ENCODE results near the gene NLRP1. TPM values are rescaled to one million over a fixed set of nuclear protein-coding genes. Genes with fewer than 3 reads are reported as not detected.
A peak's percentile ranks its signal among the peaks of the same experiment; 100 is the strongest.

Gene NLRP1
- total RNA-seq, 4 donors from 2014 or later: 13.8 to 78.3 (median 47.0) TPM

- Histone ChIP-seq H3K4me1 (peaks cover 0 to 7% of the 10 kb centered on the region in 2 donors), H3K36me3 (no peaks in the 10 kb centered on the region), H3K9me3 (no peaks in the 10 kb centered on the region), H3K27me3 (no peaks in the 10 kb centered on the region), H3K27ac (peak overlapping the region; percentile 76 to 93), H3K4me3 (no peak overlapping the region)
- DNase-seq: no peak
- TF ChIP-seq, protein P1, sequence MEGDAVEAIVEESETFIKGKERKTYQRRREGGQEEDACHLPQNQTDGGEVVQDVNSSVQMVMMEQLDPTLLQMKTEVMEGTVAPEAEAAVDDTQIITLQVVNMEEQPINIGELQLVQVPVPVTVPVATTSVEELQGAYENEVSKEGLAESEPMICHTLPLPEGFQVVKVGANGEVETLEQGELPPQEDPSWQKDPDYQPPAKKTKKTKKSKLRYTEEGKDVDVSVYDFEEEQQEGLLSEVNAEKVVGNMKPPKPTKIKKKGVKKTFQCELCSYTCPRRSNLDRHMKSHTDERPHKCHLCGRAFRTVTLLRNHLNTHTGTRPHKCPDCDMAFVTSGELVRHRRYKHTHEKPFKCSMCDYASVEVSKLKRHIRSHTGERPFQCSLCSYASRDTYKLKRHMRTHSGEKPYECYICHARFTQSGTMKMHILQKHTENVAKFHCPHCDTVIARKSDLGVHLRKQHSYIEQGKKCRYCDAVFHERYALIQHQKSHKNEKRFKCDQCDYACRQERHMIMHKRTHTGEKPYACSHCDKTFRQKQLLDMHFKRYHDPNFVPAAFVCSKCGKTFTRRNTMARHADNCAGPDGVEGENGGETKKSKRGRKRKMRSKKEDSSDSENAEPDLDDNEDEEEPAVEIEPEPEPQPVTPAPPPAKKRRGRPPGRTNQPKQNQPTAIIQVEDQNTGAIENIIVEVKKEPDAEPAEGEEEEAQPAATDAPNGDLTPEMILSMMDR (IDR thresholded peaks at IDR 0.05): no peak
- no peak for TF ChIP-seq POLR2A (IDR thresholded peaks at IDR 0.05)
- intact Hi-C loops (cut with DNase I; ENCODE audit: low total_unique reads): no loop called here
Measured at GRCh38 chr17:5501685-5502084, 82.6 kb downstream of the NLRP1 start.

GRCh38 chr17:5500589-5501391, 83.5 kb downstream of the NLRP1 start:
- Histone ChIP-seq H3K36me3 (no peaks in the 10 kb centered on the region), H3K4me1 (peaks cover 0 to 7% of the 10 kb centered on the region in 2 donors), H3K27ac (peak overlapping the region; percentile 76 to 93), H3K4me3 (peak overlapping the region; percentile 54 to 63), H3K9me3 (no peaks in the 10 kb centered on the region), H3K27me3 (no peaks in the 10 kb centered on the region)
- intact Hi-C loops (cut with DNase I; ENCODE audit: low total_unique reads): no loop called here
- TF ChIP-seq, protein P1 (IDR thresholded peaks at IDR 0.05): no peak
- TF ChIP-seq POLR2A (IDR thresholded peaks at IDR 0.05): peak in 1 of 2 donors; percentile 65
- DNase-seq: peak; percentile 88 to 91

- peaks cover 0 to 7% of the 10 kb centered on the region in 2 donors for H3K4me1 ChIP-seq
- peak overlapping the region; percentile 76 to 93 for H3K27ac ChIP-seq
- no peak for DNase-seq
- intact Hi-C loops (cut with DNase I; ENCODE audit: low total_unique reads): no loop called here
- no peaks in the 10 kb centered on the region for H3K27me3 ChIP-seq
- peak overlapping the region; percentile 54 to 63 for H3K4me3 ChIP-seq
- no peaks in the 10 kb centered on the region for H3K9me3 ChIP-seq
- H3K36me3 ChIP-seq: no peaks in the 10 kb centered on the region
- TF ChIP-seq, protein P1 (IDR thresholded peaks at IDR 0.05): no peak
- TF ChIP-seq POLR2A (IDR thresholded peaks at IDR 0.05): no peak
Measured at GRCh38 chr17:5500247-5500588, 84.1 kb downstream of the NLRP1 start.

- intact Hi-C loops (cut with DNase I; ENCODE audit: low total_unique reads): no loop called here
- Histone ChIP-seq H3K4me3 (peak overlapping the region; percentile 54 to 63), H3K36me3 (no peaks in the 10 kb centered on the region), H3K4me1 (peaks cover 0 to 7% of the 10 kb centered on the region in 2 donors), H3K9me3 (no peaks in the 10 kb centered on the region), H3K27ac (peak overlapping the region; percentile 76 to 93), H3K27me3 (no peaks in the 10 kb centered on the region)
- TF ChIP-seq, protein P1 (IDR thresholded peaks at IDR 0.05): no peak
- no peak for TF ChIP-seq POLR2A (IDR thresholded peaks at IDR 0.05)
- DNase-seq: peak in 1 of 2 donors; percentile 24
Measured at GRCh38 chr17:5499476-5500231, 84.7 kb downstream of the NLRP1 start.

- H3K4me3 ChIP-seq: no peak overlapping the region
- no peaks in the 10 kb centered on the region for H3K27me3 ChIP-seq
- H3K27ac ChIP-seq: no peak overlapping the region
- no peaks in the 10 kb centered on the region for H3K4me1 ChIP-seq
- TF ChIP-seq POLR2A (IDR thresholded peaks at IDR 0.05): no peak
- DNase-seq: no peak
- intact Hi-C loops (cut with DNase I; ENCODE audit: low total_unique reads): no loop called here
- no peaks in the 10 kb centered on the region for H3K9me3 ChIP-seq
- H3K36me3 ChIP-seq: no peaks in the 10 kb centered on the region
Measured at GRCh38 chr17:5492970-5493369, 91.3 kb downstream of the NLRP1 start.

Data from uterus (tissue), 4 donors.